ENCODE results near the gene TFAP2A.

GRCh38 chr6:10421158-10421920, 6.5 kb upstream of the TFAP2A start:
- TF ChIP-seq, protein P1, sequence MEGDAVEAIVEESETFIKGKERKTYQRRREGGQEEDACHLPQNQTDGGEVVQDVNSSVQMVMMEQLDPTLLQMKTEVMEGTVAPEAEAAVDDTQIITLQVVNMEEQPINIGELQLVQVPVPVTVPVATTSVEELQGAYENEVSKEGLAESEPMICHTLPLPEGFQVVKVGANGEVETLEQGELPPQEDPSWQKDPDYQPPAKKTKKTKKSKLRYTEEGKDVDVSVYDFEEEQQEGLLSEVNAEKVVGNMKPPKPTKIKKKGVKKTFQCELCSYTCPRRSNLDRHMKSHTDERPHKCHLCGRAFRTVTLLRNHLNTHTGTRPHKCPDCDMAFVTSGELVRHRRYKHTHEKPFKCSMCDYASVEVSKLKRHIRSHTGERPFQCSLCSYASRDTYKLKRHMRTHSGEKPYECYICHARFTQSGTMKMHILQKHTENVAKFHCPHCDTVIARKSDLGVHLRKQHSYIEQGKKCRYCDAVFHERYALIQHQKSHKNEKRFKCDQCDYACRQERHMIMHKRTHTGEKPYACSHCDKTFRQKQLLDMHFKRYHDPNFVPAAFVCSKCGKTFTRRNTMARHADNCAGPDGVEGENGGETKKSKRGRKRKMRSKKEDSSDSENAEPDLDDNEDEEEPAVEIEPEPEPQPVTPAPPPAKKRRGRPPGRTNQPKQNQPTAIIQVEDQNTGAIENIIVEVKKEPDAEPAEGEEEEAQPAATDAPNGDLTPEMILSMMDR (IDR thresholded peaks at IDR 0.05) = no peak
- TF ChIP-seq POLR2A (IDR thresholded peaks at IDR 0.05) = no peak

Data from heart left ventricle (tissue), 13 donors.